DND-41 (cell line): Measurements from ENCODE around the gene MGAT5B.

Experiments used
- ATAC-seq: fragments of 200-7000 bp; cut with Tn5 transposase; 3 replicates; pipeline ENCODE4 v1.9.1; 2021; ENCODE audit warnings: low read depth; ENCODE audit not compliant: insufficient read depth
- DNase-seq: peaks from one replicate; pipeline ENCODE4 v3.0.0-alpha.2; 2020
- H2AFZ ChIP-seq: 2 replicates; pipeline ENCODE4 v1.6.0; 2012; ENCODE audit warnings: low read depth, low read length
- H3K27ac ChIP-seq: 2 replicates; pipeline ENCODE4 v1.5.1; 2012; ENCODE audit warnings: low read length, inconsistent platforms
- H3K27me3 ChIP-seq: fragments of 200-600 bp; sonication (generic); 2 replicates; pipeline ENCODE4 v1.6.0; 2012; ENCODE audit warnings: low read length, mild to moderate bottlenecking, inconsistent platforms; ENCODE audit not compliant: insufficient read depth, poor library complexity
- H3K36me3 ChIP-seq: 2 replicates; pipeline ENCODE4 v1.5.1; 2012; ENCODE audit warnings: low read length, inconsistent platforms; ENCODE audit not compliant: insufficient read depth
- H3K4me1 ChIP-seq: 2 replicates; pipeline ENCODE4 v1.5.1; 2012; ENCODE audit warnings: mild to moderate bottlenecking, low read length; ENCODE audit not compliant: insufficient read depth
- H3K4me2 ChIP-seq: 2 replicates; pipeline ENCODE4 v1.6.0; 2012; ENCODE audit warnings: mild to moderate bottlenecking, moderate library complexity, low read length, inconsistent platforms; ENCODE audit not compliant: insufficient read depth
- H3K4me3 ChIP-seq, 2 experiments: fragments of 200-600 bp in 1 of 2; shearing (Covaris generic) in 1 of 2; 2 replicates each; pipeline ENCODE4 v1.5.1; 2012 to 2016; ENCODE audit warnings: inconsistent platforms in 2 of 2, low read length in 2 of 2, mild to moderate bottlenecking in 2 of 2, low read depth in 1 of 2, moderate library complexity in 1 of 2
- H3K79me2 ChIP-seq: 2 replicates; pipeline ENCODE4 v1.6.0; 2012; ENCODE audit warnings: low read length, inconsistent platforms; ENCODE audit not compliant: insufficient read depth
- H3K9ac ChIP-seq: 2 replicates; pipeline ENCODE4 v1.6.0; 2012; ENCODE audit warnings: low read depth, mild to moderate bottlenecking, inconsistent platforms, low read length, moderate library complexity
- H3K9me3 ChIP-seq: 2 replicates; pipeline ENCODE4 v1.5.1; 2012; ENCODE audit warnings: low read length, moderate library complexity, mild to moderate bottlenecking, inconsistent platforms; ENCODE audit not compliant: insufficient read depth, severe bottlenecking
- H4K20me1 ChIP-seq: 2 replicates; pipeline ENCODE4 v1.6.0; 2012; ENCODE audit warnings: low read length; ENCODE audit not compliant: insufficient read depth
- EZH2 ChIP-seq: IDR thresholded peaks from 3 replicates; pipeline ENCODE4 v1.6.1; 2012; ENCODE audit warnings: borderline replicate concordance, low read depth, mild to moderate bottlenecking, moderate library complexity, low read length, inconsistent platforms; ENCODE audit not compliant: severe bottlenecking
- TF ChIP-seq, protein P1 (sequence below): IDR thresholded peaks from 2 replicates; pipeline ENCODE4 v1.5.1; 2012; ENCODE audit warnings: borderline replicate concordance, low read length, moderate library complexity, mild to moderate bottlenecking; ENCODE audit not compliant: poor library complexity, severe bottlenecking; ENCODE audit errors: extremely low read depth

MGAT5B gene

DNA sequence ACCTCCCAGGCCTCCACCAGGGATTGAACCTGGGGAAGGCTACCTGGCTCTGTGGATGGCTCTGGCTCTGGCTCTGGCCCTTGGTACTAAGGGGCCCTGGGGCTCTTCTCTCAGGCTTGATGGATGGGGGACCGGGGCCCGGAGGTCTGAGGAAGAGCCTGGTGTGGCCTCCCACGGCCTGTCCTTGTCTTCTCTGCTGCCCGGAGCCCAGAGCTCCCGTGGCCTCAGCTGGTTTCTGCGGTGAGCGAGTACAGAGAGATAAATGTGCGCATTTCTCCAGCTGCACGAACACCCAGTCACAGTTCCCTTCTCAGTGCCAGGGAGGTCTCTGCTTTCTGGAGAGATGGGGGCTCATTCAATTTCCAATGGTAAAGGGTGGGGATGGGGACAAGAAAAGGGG lies 9.2 kb downstream of the MGAT5B start:
- Histone ChIP-seq H3K4me2 (no peak overlapping the region), H3K9ac (no peak overlapping the region), H2AFZ (no peak overlapping the region), H3K36me3 (no peaks in the 10 kb centered on the region), H3K4me3 (no peak overlapping the region), H4K20me1 (peaks cover 4% of the 10 kb centered on the region; the same call in 1 of the 2 replicates), H3K27ac (no peak overlapping the region), H3K9me3 (peaks cover 3% of the 10 kb centered on the region), H3K4me1 (no peaks in the 10 kb centered on the region), H3K27me3 (no peaks in the 10 kb centered on the region), H3K79me2 (no peaks in the 10 kb centered on the region)
- DNase-seq (no peak), ATAC-seq (no peak)
- TF ChIP-seq, protein P1, sequence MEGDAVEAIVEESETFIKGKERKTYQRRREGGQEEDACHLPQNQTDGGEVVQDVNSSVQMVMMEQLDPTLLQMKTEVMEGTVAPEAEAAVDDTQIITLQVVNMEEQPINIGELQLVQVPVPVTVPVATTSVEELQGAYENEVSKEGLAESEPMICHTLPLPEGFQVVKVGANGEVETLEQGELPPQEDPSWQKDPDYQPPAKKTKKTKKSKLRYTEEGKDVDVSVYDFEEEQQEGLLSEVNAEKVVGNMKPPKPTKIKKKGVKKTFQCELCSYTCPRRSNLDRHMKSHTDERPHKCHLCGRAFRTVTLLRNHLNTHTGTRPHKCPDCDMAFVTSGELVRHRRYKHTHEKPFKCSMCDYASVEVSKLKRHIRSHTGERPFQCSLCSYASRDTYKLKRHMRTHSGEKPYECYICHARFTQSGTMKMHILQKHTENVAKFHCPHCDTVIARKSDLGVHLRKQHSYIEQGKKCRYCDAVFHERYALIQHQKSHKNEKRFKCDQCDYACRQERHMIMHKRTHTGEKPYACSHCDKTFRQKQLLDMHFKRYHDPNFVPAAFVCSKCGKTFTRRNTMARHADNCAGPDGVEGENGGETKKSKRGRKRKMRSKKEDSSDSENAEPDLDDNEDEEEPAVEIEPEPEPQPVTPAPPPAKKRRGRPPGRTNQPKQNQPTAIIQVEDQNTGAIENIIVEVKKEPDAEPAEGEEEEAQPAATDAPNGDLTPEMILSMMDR = no peak
- no peak for TF ChIP-seq EZH2

DNA sequence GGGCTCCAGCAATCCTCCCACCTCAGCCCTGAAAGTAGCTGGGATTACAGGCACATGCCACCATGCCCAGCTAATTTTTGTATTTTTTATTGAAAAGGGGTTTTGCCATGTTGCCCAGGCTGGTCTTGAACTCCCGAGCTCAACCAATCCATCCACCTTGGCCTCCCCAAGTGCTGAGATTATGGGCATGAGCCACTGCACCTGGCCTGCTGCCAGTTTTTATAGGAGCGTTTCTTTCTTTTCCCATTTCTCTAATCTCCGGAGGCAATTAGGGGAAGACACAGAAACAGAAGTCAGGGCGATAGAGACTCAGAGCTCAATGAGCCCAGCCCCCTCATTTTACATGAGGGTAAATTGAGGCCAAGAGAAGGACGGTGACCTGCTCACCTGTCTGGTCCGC lies 10.4 kb downstream of the MGAT5B start:
- Histone ChIP-seq H3K4me2 (no peak overlapping the region), H3K4me3 (no peak overlapping the region), H3K27me3 (no peaks in the 10 kb centered on the region), H4K20me1 (no peaks in the 10 kb centered on the region), H3K9ac (no peak overlapping the region), H3K9me3 (peaks cover 3% of the 10 kb centered on the region), H2AFZ (no peak overlapping the region), H3K27ac (no peak overlapping the region), H3K79me2 (no peaks in the 10 kb centered on the region), H3K36me3 (no peaks in the 10 kb centered on the region), H3K4me1 (no peaks in the 10 kb centered on the region)
- ATAC-seq (no peak), DNase-seq (no peak)
- TF ChIP-seq, protein P1 = no peak
- no peak for TF ChIP-seq EZH2

DNA sequence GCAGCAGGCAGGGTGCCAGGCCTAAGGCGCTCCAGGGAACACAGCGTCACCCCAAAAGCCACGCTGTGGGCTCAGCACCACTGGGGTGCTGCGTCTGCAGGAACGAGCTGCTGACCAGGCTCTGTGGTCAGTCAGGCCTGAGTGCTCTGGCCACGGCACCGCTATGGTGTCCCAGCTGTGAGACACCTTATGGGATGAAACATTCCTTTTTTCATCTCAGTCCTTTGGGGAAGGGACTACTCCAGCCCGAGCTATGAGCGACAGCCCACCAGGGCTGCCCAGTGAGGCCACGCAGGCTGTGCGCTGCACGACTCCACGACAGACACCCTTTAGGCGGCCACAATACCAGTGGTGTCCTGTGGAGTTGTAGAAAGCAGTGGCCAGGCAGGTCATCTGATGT lies 11.1 kb downstream of the MGAT5B start:
- TF ChIP-seq, protein P1 = no peak
- TF ChIP-seq EZH2 = no peak
- DNase-seq (no peak), ATAC-seq (no peak)
- Histone ChIP-seq H3K36me3 (no peaks in the 10 kb centered on the region), H2AFZ (no peak overlapping the region), H4K20me1 (no peaks in the 10 kb centered on the region), H3K79me2 (no peaks in the 10 kb centered on the region), H3K4me1 (no peaks in the 10 kb centered on the region), H3K4me3 (no peak overlapping the region), H3K9ac (no peak overlapping the region), H3K27me3 (no peaks in the 10 kb centered on the region), H3K4me2 (no peak overlapping the region), H3K9me3 (peaks cover 3% of the 10 kb centered on the region), H3K27ac (no peak overlapping the region)

DNA sequence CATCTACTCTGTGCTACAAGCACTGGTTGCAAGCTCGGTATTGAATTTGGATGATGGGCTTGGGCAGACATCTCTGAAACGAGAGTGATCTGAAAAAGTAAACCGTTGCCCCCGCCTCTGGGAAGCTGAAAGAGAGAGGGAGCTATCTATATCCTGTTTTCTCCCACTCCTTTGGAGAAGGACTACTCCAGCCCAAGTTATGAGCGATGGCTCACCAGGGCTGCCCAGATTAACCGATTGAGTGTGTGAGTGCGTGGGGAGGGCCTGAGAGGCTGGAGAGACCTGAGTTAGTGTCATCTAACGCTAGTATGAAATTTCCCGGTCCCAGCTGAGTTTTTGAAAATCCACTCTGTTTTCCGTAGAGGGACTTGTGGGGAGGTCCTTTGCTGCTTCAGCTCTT lies 11.5 kb downstream of the MGAT5B start:
- TF ChIP-seq, protein P1 = no peak
- no peak for TF ChIP-seq EZH2
- no peaks in the 10 kb centered on the region for H4K20me1 ChIP-seq
- H3K36me3 ChIP-seq = no peaks in the 10 kb centered on the region
- H3K4me1 ChIP-seq = no peaks in the 10 kb centered on the region
- no peak overlapping the region for H3K27ac ChIP-seq
- no peak for DNase-seq
- no peak overlapping the region for H2AFZ ChIP-seq
- H3K9me3 ChIP-seq = peaks cover 2% of the 10 kb centered on the region
- H3K4me3 ChIP-seq = no peak overlapping the region
- H3K9ac ChIP-seq = no peak overlapping the region
- no peak for ATAC-seq
- H3K4me2 ChIP-seq = no peak overlapping the region
- no peaks in the 10 kb centered on the region for H3K27me3 ChIP-seq
- no peaks in the 10 kb centered on the region for H3K79me2 ChIP-seq
